Embryonic facial prominence (tissue), 1 donor: ENCODE results near the gene TMTC4.
"Not testable (repeated sequence)": the region's sequence is repeated elsewhere in the genome, so short reads cannot be mapped to it uniquely, and the experiment has no call there.

ENCODE experiments used
- DNase-seq: peaks from one replicate; pipeline ENCODE4 v3.0.0-alpha.2; 2016; ENCODE audit errors: extremely low spot score

TMTC4 gene

GRCh38 chr13:100584896-100585295 lies 89.7 kb downstream of the TMTC4 start:
- peak; percentile 26 for DNase-seq

- no peak for DNase-seq
These were observed 93.1 kb downstream of the TMTC4 start for GRCh38 chr13:100581504-100581903.

GRCh38 chr13:100581030-100581429 lies 93.6 kb downstream of the TMTC4 start:
- DNase-seq: no peak

GRCh38 chr13:100580045-100580444 lies 94.5 kb downstream of the TMTC4 start:
- no peak for DNase-seq

- DNase-seq: not testable (repeated sequence)
These were observed 97.4 kb downstream of the TMTC4 start for GRCh38 chr13:100577239-100577638.

- DNase-seq: no peak
These were observed 101.5 kb downstream of the TMTC4 start for GRCh38 chr13:100573121-100573520.

GRCh38 chr13:100566543-100566942 lies 108.1 kb downstream of the TMTC4 start:
- DNase-seq: no peak

GRCh38 chr13:100565286-100565685 lies 109.3 kb downstream of the TMTC4 start:
- no peak for DNase-seq

- no peak for DNase-seq
These were observed 110.0 kb downstream of the TMTC4 start for GRCh38 chr13:100564444-100565223.

GRCh38 chr13:100563779-100564178 lies 110.8 kb downstream of the TMTC4 start:
- no peak for DNase-seq

GRCh38 chr13:100561599-100562204 lies 112.9 kb downstream of the TMTC4 start:
- no peak for DNase-seq

GRCh38 chr13:100561158-100561499 lies 113.5 kb downstream of the TMTC4 start:
- no peak for DNase-seq

- DNase-seq: no peak
These were observed 114.0 kb downstream of the TMTC4 start for GRCh38 chr13:100560498-100561157.

- no peak for DNase-seq
These were observed 114.7 kb downstream of the TMTC4 start for GRCh38 chr13:100559886-100560285.
